HCT116 (cell line): ENCODE measurements around the gene TANGO6. TPM values are rescaled to one million over a fixed set of nuclear protein-coding genes. Genes with fewer than 3 reads are reported as not detected.

ENCODE experiments used
- ATAC-seq: fragments of 200-7000 bp; cut with Tn5 transposase; 2 replicates; pipeline ENCODE4 v1.9.1; 2020; ENCODE audit warnings: mild to moderate bottlenecking, moderate library complexity
- BruUV-seq: library from RNA; stranded (reverse); fragments of 400-500 nt; replicated peaks from 2 replicates; lab custom pipeline; 2021; lab: Mats Ljungman, UMichigan
- CTCF ChIA-PET: fragments of 300-600 bp; sonication (Branson Sonifier 250); formaldehyde crosslinking; loops from one replicate; lab custom pipeline; 2021; ENCODE audit warnings: antibody characterized with exemption; lab: Charles Lee
- POLR2A ChIA-PET: fragments of 300-600, 350-600 bp; sonication (Branson Sonifier 250); formaldehyde crosslinking; loops from one replicate; lab custom pipeline; 2021; ENCODE audit warnings: antibody characterized with exemption; lab: Charles Lee
- RAD21 ChIA-PET, 2 experiments: fragments of 300-600 bp; sonication (Branson Sonifier 250); formaldehyde crosslinking; loops; one replicate each; lab custom pipeline; 2023; ENCODE audit warnings: low total read pairs in 2 of 2; ENCODE audit not compliant: uncharacterized antibody in 2 of 2, unreplicated experiment in 2 of 2, low non-redundant PET in 1 of 2; lab: Charles Lee
- DNase-seq: peaks from one replicate; pipeline ENCODE4 v3.0.0-alpha.2; 2010; ENCODE audit warnings: low read depth, low spot score
- H2AFZ ChIP-seq: fragments of 200-600 bp; shearing (Covaris generic), sonication (generic); 2 replicates; pipeline ENCODE4 v1.6.1; 2017; ENCODE audit warnings: low read depth, mixed run types, mixed read lengths, antibody characterized with exemption, low read length; ENCODE audit not compliant: poor library complexity, severe bottlenecking
- H3K27ac ChIP-seq: 2 replicates; pipeline ENCODE4 v1.5.1; 2012; ENCODE audit warnings: low read depth, low read length
- H3K27me3 ChIP-seq: fragments of 200-600 bp; sonication (generic); 2 replicates; pipeline ENCODE4 v1.6.1; 2016; ENCODE audit warnings: mixed run types, low read length, mixed read lengths; ENCODE audit not compliant: insufficient read depth
- H3K36me3 ChIP-seq, 2 experiments: fragments of 200-500 bp in 1 of 2; fragments of 200-600 bp in 1 of 2; sonication (Bioruptor generic) in 1 of 2; sonication (generic) in 1 of 2; 2 replicates each; pipeline versions ENCODE4 v1.5.1 to v1.6.1; 2014 to 2016; ENCODE audit warnings: low read length in 2 of 2, inconsistent platforms in 1 of 2, mixed read lengths in 1 of 2, mixed run types in 1 of 2; ENCODE audit not compliant: insufficient read depth in 2 of 2, control insufficient read depth in 1 of 2
- H3K4me1 ChIP-seq, 2 experiments: fragments of 200-600 bp in 1 of 2; sonication (generic) in 1 of 2; 2 replicates each; pipeline versions ENCODE4 v1.5.1 to v1.6.1; 2012 to 2017; ENCODE audit warnings: low read length in 2 of 2, inconsistent platforms in 1 of 2, mild to moderate bottlenecking in 1 of 2, mixed read lengths in 1 of 2, mixed run types in 1 of 2, moderate library complexity in 1 of 2; ENCODE audit not compliant: insufficient read depth in 2 of 2, control insufficient read depth in 1 of 2
- H3K4me2 ChIP-seq: fragments of 200-600 bp; sonication (generic); 2 replicates; pipeline ENCODE4 v1.6.1; 2017; ENCODE audit warnings: mixed run types, low read length, mixed read lengths
- H3K4me3 ChIP-seq, 2 experiments: fragments of 200-600 bp in 1 of 2; sonication (generic) in 1 of 2; replicated peaks in 1 of 2; 2 replicates each; pipeline ENCODE4 v1.5.1; 2011 to 2016; ENCODE audit warnings: low read length in 2 of 2, control low read depth in 1 of 2, low read depth in 1 of 2, mild to moderate bottlenecking in 1 of 2, mixed read lengths in 1 of 2, mixed run types in 1 of 2
- H3K79me2 ChIP-seq: fragments of 200-600 bp; sonication (generic); 2 replicates; pipeline ENCODE4 v1.6.1; 2017; ENCODE audit warnings: mild to moderate bottlenecking, mixed run types, low read length, moderate library complexity, mixed read lengths; ENCODE audit not compliant: insufficient read depth
- H3K9ac ChIP-seq: fragments of 200-600 bp; sonication (generic); 2 replicates; pipeline ENCODE4 v1.6.1; 2016; ENCODE audit warnings: low read length, mixed read lengths
- H3K9me2 ChIP-seq: fragments of 200-600 bp; sonication (generic), shearing (Covaris generic); 2 replicates; pipeline ENCODE4 v1.6.1; 2017; ENCODE audit warnings: mixed run types, mild to moderate bottlenecking, moderate library complexity; ENCODE audit not compliant: insufficient read depth
- H3K9me3 ChIP-seq, 2 experiments: fragments of 200-500 bp in 1 of 2; fragments of 200-600 bp in 1 of 2; sonication (Bioruptor generic) in 1 of 2; sonication (generic) in 1 of 2; 2 replicates each; pipeline ENCODE4 v1.6.1; 2014 to 2017; ENCODE audit warnings: low read length in 2 of 2, mixed read lengths in 2 of 2, inconsistent platforms in 1 of 2, low read depth in 1 of 2, mild to moderate bottlenecking in 1 of 2, mixed run types in 1 of 2, moderate library complexity in 1 of 2; ENCODE audit not compliant: control insufficient read depth in 1 of 2, insufficient read depth in 1 of 2
- H4K20me1 ChIP-seq: fragments of 200-600 bp; sonication (generic), shearing (Covaris generic); 2 replicates; pipeline ENCODE4 v1.6.1; 2017; ENCODE audit warnings: mixed run types, mild to moderate bottlenecking, moderate library complexity; ENCODE audit not compliant: insufficient read depth
- CBX3 ChIP-seq: IDR thresholded peaks from 2 replicates; pipeline ENCODE4 v1.6.1; 2012; ENCODE audit warnings: low read depth
- CEBPB ChIP-seq: IDR thresholded peaks from 2 replicates; pipeline ENCODE4 v1.6.1; 2012; ENCODE audit warnings: low read depth
- EGR1 ChIP-seq: IDR thresholded peaks from 2 replicates; pipeline ENCODE4 v1.6.1; 2012; ENCODE audit warnings: low read depth
- ELF1 ChIP-seq: IDR thresholded peaks from 2 replicates; pipeline ENCODE4 v1.6.1; 2012; ENCODE audit warnings: low read depth, borderline replicate concordance
- EZH2 ChIP-seq: fragments of 200-600 bp; sonication (generic); IDR thresholded peaks from 2 replicates; pipeline ENCODE4 v1.6.1; 2017; ENCODE audit warnings: antibody characterized with exemption, mixed run types
- FOSL1 ChIP-seq: IDR thresholded peaks from 2 replicates; pipeline ENCODE4 v1.6.1; 2012; ENCODE audit warnings: low read depth
- POLR2A ChIP-seq: IDR thresholded peaks from 2 replicates; pipeline ENCODE4 v1.7.0; 2011; ENCODE audit warnings: borderline replicate concordance; ENCODE audit not compliant: insufficient read depth, insufficient read length; ENCODE audit errors: extremely low read depth
- POLR2AphosphoS5 ChIP-seq: IDR thresholded peaks from 2 replicates; pipeline ENCODE4 v1.6.1; 2011; ENCODE audit warnings: mild to moderate bottlenecking, low read depth, low read length, moderate library complexity
- TCF7L2 ChIP-seq: IDR thresholded peaks from 2 replicates; pipeline ENCODE4 v1.7.0; 2011; ENCODE audit warnings: borderline replicate concordance, inconsistent platforms; ENCODE audit not compliant: insufficient read depth, insufficient read length; ENCODE audit errors: extremely low read depth
- YY1 ChIP-seq: IDR thresholded peaks from 2 replicates; pipeline ENCODE4 v1.6.1; 2011; ENCODE audit warnings: low read length, low read depth, moderate library complexity, mild to moderate bottlenecking; ENCODE audit not compliant: insufficient replicate concordance; ENCODE audit errors: extremely low read depth
- ZNF274 ChIP-seq: fragments of 200-500 bp; sonication (Bioruptor generic); IDR thresholded peaks from 2 replicates; pipeline ENCODE4 v1.6.1; 2014; ENCODE audit warnings: mild to moderate bottlenecking, low read depth, low read length, inconsistent platforms
- intact Hi-C: fragments of 100-400 bp; cut with micrococcal nuclease; formaldehyde crosslinking; loops from 2 replicates; pipeline ENCODE4 v1.10.0; 2022
- total RNA-seq: library from RNA; stranded (reverse); gene quantifications from one replicate; pipeline ENCODE4 v1.2.1, GENCODE V29; 2021; ENCODE audit not compliant: unreplicated experiment
- TF ChIP-seq, protein P1 (sequence below): IDR thresholded peaks from 2 replicates; pipeline ENCODE4 v1.6.1; 2011; ENCODE audit warnings: mild to moderate bottlenecking, low read length, moderate library complexity; ENCODE audit not compliant: insufficient replicate concordance; ENCODE audit errors: extremely low read depth
- TF ChIP-seq, protein P2 (sequence below), 3 experiments: fragments of 200-600 bp in 1 of 3; sonication (generic) in 1 of 3; IDR thresholded peaks in 2 of 3; conservative IDR thresholded peaks in 1 of 3; 2 replicates each; pipeline ENCODE4 v1.5.1; 2012 to 2017; ENCODE audit warnings: low read depth in 2 of 3, low read length in 2 of 3, antibody characterized with exemption in 1 of 3, borderline replicate concordance in 1 of 3, control low read depth in 1 of 3, mild to moderate bottlenecking in 1 of 3, mixed read lengths in 1 of 3, mixed run types in 1 of 3, moderate library complexity in 1 of 3; ENCODE audit not compliant: insufficient read depth in 1 of 3
- TF ChIP-seq, protein P3 (sequence below): IDR thresholded peaks from 2 replicates; pipeline ENCODE4 v1.6.1; 2012

The TANGO6 gene
- total RNA-seq, 1 experiment from 2014 or later, result 16.4 TPM

DNA sequence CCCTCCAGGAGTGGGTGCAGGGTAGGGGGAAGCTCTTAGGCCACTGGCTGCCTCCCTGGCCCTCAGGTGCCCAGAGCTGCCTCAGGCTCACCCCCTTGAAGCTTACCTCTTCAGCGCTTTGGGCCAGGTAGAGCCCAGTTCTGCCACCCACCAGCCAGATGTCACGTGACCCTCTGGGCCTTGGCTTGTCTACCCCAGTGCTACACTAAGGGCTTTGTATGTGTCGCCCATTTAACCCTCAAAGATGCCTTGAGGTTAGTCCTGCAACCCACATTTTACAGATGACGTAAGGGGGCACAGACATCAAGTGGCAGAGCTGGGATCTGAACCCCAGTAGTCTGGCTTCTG is 265.5 kb downstream of the TANGO6 start:
- H3K27me3 ChIP-seq, result no peaks in the 10 kb centered on the region
- CTCF ChIA-PET, result interaction anchor here (1.5 kb wide), 1 partner anchor 9 kb away, joined by 5 read pairs; no protein-coding TSS in a partner anchor
- no peak for DNase-seq
- RAD21 ChIA-PET, result no interaction called here
- 0 out of 2 replicates have a peak overlapping the region, but pooled peaks have one; percentile 7 for H3K4me2 ChIP-seq
- H3K36me3 ChIP-seq, result peaks cover 28 to 51% of the 10 kb centered on the region in 2 experiments; a peak in 3 of 4 replicates
- POLR2A ChIA-PET, result interaction anchor here (1.4 to 1.8 kb wide), 2 partner anchors 36 to 191 kb away, joined by 4 read pairs; no protein-coding TSS in a partner anchor
- BruUV-seq, result no TSS peak
- TF ChIP-seq CBX3 (no peak), POLR2A (no peak), EZH2 (no peak)
- TF ChIP-seq, protein P1, sequence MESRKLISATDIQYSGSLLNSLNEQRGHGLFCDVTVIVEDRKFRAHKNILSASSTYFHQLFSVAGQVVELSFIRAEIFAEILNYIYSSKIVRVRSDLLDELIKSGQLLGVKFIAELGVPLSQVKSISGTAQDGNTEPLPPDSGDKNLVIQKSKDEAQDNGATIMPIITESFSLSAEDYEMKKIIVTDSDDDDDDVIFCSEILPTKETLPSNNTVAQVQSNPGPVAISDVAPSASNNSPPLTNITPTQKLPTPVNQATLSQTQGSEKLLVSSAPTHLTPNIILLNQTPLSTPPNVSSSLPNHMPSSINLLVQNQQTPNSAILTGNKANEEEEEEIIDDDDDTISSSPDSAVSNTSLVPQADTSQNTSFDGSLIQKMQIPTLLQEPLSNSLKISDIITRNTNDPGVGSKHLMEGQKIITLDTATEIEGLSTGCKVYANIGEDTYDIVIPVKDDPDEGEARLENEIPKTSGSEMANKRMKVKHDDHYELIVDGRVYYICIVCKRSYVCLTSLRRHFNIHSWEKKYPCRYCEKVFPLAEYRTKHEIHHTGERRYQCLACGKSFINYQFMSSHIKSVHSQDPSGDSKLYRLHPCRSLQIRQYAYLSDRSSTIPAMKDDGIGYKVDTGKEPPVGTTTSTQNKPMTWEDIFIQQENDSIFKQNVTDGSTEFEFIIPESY, result no peak
- no peak overlapping the region for H2AFZ ChIP-seq
- no peaks in the 10 kb centered on the region for H3K9me2 ChIP-seq
- ATAC-seq, result no peak
- H3K9me3 ChIP-seq, result no peaks in the 10 kb centered on the region
- H3K27ac ChIP-seq, result no peak overlapping the region
- intact Hi-C loops, result loop anchor here (5.0 kb wide), 2 partner anchors 187 to 262 kb away; no protein-coding TSS in a partner anchor
- H3K4me1 ChIP-seq, result peaks cover 21 to 64% of the 10 kb centered on the region in 2 experiments
- peak overlapping the region; percentile 91; the same call in 1 of the 2 replicates for H3K9ac ChIP-seq
- H3K79me2 ChIP-seq, result peaks cover 81% of the 10 kb centered on the region
- no peak overlapping the region for H3K4me3 ChIP-seq
- peaks cover 15% of the 10 kb centered on the region; the same call in 1 of the 2 replicates for H4K20me1 ChIP-seq

DNA sequence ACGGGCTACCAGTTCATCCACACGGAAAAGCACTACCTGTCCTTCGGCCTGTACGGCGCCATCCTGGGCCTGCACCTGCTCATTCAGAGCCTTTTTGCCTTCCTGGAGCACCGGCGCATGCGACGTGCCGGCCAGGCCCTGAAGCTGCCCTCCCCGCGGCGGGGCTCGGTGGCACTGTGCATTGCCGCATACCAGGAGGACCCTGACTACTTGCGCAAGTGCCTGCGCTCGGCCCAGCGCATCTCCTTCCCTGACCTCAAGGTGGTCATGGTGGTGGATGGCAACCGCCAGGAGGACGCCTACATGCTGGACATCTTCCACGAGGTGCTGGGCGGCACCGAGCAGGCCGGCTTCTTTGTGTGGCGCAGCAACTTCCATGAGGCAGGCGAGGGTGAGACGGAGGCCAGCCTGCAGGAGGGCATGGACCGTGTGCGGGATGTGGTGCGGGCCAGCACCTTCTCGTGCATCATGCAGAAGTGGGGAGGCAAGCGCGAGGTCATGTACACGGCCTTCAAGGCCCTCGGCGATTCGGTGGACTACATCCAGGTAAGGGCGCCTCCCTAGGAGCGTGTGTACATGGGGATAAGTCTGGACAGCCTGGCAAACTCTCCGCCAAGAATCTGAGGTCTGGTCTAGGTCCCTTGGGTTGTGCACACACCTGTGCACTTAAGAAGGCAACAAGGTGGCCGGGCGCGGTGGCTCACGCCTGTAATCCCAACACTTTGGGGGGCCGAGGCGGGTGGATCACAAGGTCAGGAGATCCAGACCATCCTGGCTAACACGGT is 266.3 kb downstream of the TANGO6 start:
- Histone ChIP-seq H3K4me3 (no peak overlapping the region), H3K27me3 (no peaks in the 10 kb centered on the region), H3K4me2 (no peak overlapping the region), H2AFZ (no peak overlapping the region), H3K9me2 (no peaks in the 10 kb centered on the region), H4K20me1 (peaks cover 15% of the 10 kb centered on the region; the same call in 1 of the 2 replicates), H3K9me3 (no peaks in the 10 kb centered on the region), H3K36me3 (peaks cover 33 to 59% of the 10 kb centered on the region in 2 experiments; a peak in 3 of 4 replicates), H3K4me1 (peaks cover 19 to 61% of the 10 kb centered on the region in 2 experiments), H3K79me2 (peaks cover 89% of the 10 kb centered on the region), H3K9ac (no peak overlapping the region; the same call in 1 of the 2 replicates), H3K27ac (no peak overlapping the region; the same call in 1 of the 2 replicates)
- no peak for ATAC-seq
- TF ChIP-seq POLR2AphosphoS5 (no peak), ZNF274 (no peak), CBX3 (no peak), CEBPB (no peak), FOSL1 (no peak), YY1 (no peak), TCF7L2 (no peak), ELF1 (no peak), EGR1 (no peak)
- TF ChIP-seq, protein P2, sequence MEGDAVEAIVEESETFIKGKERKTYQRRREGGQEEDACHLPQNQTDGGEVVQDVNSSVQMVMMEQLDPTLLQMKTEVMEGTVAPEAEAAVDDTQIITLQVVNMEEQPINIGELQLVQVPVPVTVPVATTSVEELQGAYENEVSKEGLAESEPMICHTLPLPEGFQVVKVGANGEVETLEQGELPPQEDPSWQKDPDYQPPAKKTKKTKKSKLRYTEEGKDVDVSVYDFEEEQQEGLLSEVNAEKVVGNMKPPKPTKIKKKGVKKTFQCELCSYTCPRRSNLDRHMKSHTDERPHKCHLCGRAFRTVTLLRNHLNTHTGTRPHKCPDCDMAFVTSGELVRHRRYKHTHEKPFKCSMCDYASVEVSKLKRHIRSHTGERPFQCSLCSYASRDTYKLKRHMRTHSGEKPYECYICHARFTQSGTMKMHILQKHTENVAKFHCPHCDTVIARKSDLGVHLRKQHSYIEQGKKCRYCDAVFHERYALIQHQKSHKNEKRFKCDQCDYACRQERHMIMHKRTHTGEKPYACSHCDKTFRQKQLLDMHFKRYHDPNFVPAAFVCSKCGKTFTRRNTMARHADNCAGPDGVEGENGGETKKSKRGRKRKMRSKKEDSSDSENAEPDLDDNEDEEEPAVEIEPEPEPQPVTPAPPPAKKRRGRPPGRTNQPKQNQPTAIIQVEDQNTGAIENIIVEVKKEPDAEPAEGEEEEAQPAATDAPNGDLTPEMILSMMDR (IDR thresholded peaks at IDR 0.05 in 2 of 3, conservative IDR thresholded peaks at IDR 0.05 in 1 of 3; ENCODE audit: borderline replicate concordance in 1 of 3, insufficient read depth in 1 of 3, low read depth in 2 of 3, low read length in 2 of 3), result no peak
- TF ChIP-seq, protein P3, sequence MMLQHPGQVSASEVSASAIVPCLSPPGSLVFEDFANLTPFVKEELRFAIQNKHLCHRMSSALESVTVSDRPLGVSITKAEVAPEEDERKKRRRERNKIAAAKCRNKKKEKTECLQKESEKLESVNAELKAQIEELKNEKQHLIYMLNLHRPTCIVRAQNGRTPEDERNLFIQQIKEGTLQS, result no peak
- no peak for DNase-seq
- POLR2A ChIA-PET, result interaction anchor here (0.5 to 1.8 kb wide), 4 partner anchors 36 to 192 kb away, joined by 3 to 4 read pairs (median 4); no protein-coding TSS in a partner anchor
- CTCF ChIA-PET, result no interaction called here
- RAD21 ChIA-PET, result no interaction called here
- intact Hi-C loops, result loop anchor here (5.0 kb wide), 2 partner anchors 187 to 262 kb away; no protein-coding TSS in a partner anchor
- BruUV-seq, result no TSS peak
